Activated CD4-positive, alpha-beta T cell treated with anti-CD3 and anti-CD28 coated beads, Interleukin-2, amount 50 U/mL, for 4 hours (primary cell): ENCODE data around the gene KLK3.

ENCODE experiments used
- DNase-seq, 2 experiments: peaks; one replicate each; pipeline ENCODE4 v3.0.0-alpha.2; 2020

KLK3 gene

GRCh38 chr19:50908336-50908735 lies 53.6 kb downstream of the KLK3 start:
- DNase-seq, result no peak

- no peak for DNase-seq
Measured at GRCh38 chr19:50909240-50910070, 54.7 kb downstream of the KLK3 start.
